NB4 (cell line): ENCODE measurements around the gene NDUFB2.

Experiments used
- CTCF ChIP-seq: IDR thresholded peaks from one replicate; pipeline ENCODE4 v1.5.1; 2012; ENCODE audit warnings: low read depth, low read length
- MYC ChIP-seq: IDR thresholded peaks from 2 replicates; pipeline ENCODE4 v1.6.1; 2011; ENCODE audit warnings: low read depth, low read length

- TF ChIP-seq CTCF = no peak
- TF ChIP-seq MYC = no peak
These were observed 10.6 kb downstream of the NDUFB2 start for GRCh38 chr7:140707132-140707531.
